LNCaP clone FGC (cell line): ENCODE results near the gene ACAA1.
"Not testable (repeated sequence)": the region's sequence is repeated elsewhere in the genome, so short reads cannot be mapped to it uniquely, and the experiment has no call there.

Source experiments
- DNase-seq: peaks from one replicate; pipeline ENCODE4 v3.0.0-alpha.2; 2011; ENCODE audit warnings: low read depth
- H3K4me3 ChIP-seq: 2 replicates; pipeline ENCODE4 v1.5.1; 2011; ENCODE audit warnings: mild to moderate bottlenecking, low read depth, low read length, control low read depth
- CTCF ChIP-seq: IDR thresholded peaks from 2 replicates; pipeline ENCODE4 v1.5.1; 2012; ENCODE audit warnings: mild to moderate bottlenecking; ENCODE audit not compliant: control insufficient read depth, insufficient read depth; ENCODE audit errors: extremely low read depth

ACAA1 gene

GRCh38 chr3:38140326-38141172, 3.6 kb upstream of the ACAA1 start:
- DNase-seq: no peak
- TF ChIP-seq CTCF: no peak
- no peak overlapping the region for H3K4me3 ChIP-seq

GRCh38 chr3:38139652-38140051, 2.7 kb upstream of the ACAA1 start:
- TF ChIP-seq CTCF: no peak
- DNase-seq: no peak
- H3K4me3 ChIP-seq: peak overlapping the region; percentile 84

- peak overlapping the region; percentile 84 for H3K4me3 ChIP-seq
- no peak for TF ChIP-seq CTCF
Measured at GRCh38 chr3:38139191-38139590, 2.3 kb upstream of the ACAA1 start.

GRCh38 chr3:38138349-38139190, 1.6 kb upstream of the ACAA1 start, which contains the start of gene MYD88:
Gene MYD88, plus strand, starts transcription at chr3:38138661. Its CDS starts 40 bp downstream, at chr3:38138701.
- H3K4me3 ChIP-seq: peak within 1 kb of the TSS; percentile 84
- no peak for TF ChIP-seq CTCF
- DNase-seq: no peak

More at GRCh38 chr3:38139191-38139590, 2.3 kb upstream of the ACAA1 start:
- no peak for DNase-seq

- H3K4me3 ChIP-seq: peak overlapping the region; percentile 84
- TF ChIP-seq CTCF: no peak
- DNase-seq: no peak
Measured at GRCh38 chr3:38137615-38138348, 855 bp upstream of the ACAA1 start.

GRCh38 chr3:38136393-38136776, 542 bp downstream of the ACAA1 start:
- peak overlapping the region; percentile 84 for H3K4me3 ChIP-seq
- DNase-seq: no peak
- no peak for TF ChIP-seq CTCF

GRCh38 chr3:38135621-38136277, 1.2 kb downstream of the ACAA1 start:
- H3K4me3 ChIP-seq: peak overlapping the region; percentile 84
- not testable (repeated sequence) for DNase-seq

- DNase-seq: not testable (repeated sequence)
- peak overlapping the region; percentile 84 for H3K4me3 ChIP-seq
Measured at GRCh38 chr3:38134517-38135143, 2.3 kb downstream of the ACAA1 start.
